ENCODE measurements around the gene TMEM258.
A peak's percentile ranks its signal among the peaks of the same experiment; 100 is the strongest.

TMEM258 gene

DNA sequence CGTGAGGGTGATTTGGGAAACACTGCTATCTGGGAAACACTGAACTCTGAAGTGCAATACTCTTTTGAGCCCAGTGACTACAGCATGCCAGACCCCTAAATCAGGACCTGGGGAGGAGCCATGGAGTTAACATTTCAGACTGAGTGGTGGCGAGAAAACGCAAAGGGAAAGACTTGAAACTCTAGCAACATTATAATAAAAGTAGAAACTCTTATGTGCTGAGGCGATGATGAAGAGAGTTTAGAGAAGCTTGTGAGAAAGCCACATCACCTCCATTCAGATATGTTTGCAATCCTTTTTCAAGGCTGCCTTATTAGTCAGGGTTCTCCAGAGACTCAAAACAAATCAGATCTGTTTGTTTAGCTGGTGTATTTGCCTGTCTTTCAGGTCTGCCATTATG is 2.2 kb upstream of the TMEM258 start:
- DNase-seq, result no peak

DNA sequence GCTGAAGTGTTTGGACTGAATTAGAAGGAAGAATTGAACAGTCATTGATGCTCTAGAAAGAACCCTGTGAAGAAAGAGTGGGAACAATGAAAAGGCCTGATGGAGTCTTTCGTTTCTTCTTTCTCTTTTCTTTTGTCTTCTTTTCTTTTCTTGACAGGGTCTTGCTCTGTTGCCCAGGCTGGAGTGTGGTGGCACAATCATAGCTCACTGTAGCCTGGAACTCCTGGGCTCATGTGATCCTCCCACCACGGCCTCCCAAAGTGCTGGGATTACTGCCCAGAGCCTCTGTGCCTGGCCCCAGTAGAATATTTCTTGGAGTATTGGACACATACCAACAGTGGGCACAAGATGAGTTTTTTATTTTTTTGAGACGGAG is 1.4 kb upstream of the TMEM258 start:
- no peak for DNase-seq

GRCh38 chr11:61793083-61793828 is 857 bp upstream of the TMEM258 start:
- peak in 1 of 2 experiments; percentile 71 for DNase-seq

DNA sequence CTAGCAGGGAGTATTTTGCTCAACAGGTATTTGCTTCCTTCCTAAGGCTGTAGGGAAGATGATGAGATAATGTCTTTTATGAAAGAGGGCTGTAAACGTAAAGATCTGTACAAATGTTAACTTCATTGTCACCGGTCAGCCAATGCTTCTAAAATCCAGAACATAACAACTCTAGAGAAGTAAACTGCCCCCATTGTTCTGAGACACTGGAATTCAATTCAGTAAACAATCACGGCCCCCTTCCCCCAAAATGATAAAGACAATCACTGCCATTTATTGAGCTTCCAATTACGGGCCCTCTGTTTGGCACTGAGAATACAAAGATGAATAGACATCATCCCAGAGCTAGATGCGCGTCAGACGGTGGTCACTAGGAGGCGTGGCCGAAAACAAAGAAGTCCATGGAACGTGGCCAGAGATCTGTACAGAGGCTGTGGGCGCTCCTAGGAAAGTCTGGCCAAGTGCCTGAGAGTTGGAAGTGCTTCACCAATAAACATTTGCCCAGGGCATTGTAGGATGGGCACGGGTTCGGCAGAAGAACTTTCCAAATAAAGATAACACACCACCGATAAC is 576 bp downstream of the TMEM258 start:
- DNase-seq, result peak in 1 of 2 experiments; percentile 23

GRCh38 chr11:61787928-61788491 is 4.4 kb downstream of the TMEM258 start:
- no peak for DNase-seq

DNA sequence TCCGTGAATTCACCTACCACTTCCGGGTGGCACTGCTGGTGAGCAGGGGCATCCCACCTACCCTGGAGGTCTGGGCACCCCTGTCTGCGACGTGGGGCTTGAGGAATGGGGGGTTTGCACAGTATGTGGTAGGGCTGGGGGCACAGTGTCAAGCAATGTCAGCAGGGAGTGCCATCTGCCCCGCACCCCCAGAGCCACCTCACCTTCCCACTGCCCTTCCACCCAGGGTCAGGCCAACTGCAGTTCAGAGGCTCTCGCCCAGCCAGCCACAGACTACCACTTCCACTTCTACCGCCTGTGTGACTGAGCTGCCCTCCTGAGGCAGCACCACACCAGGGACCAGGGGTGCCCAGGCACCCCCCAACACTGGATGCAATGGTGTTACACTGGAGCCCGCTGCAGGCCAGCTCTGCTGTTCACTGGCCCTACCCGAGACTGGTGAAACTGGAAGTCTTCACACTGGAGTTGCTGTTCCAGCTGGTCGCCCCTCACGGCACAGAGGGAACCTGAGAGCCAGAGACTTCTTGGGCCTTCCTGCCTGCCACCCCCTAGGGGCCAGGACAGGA is 6.5 kb downstream of the TMEM258 start:
- DNase-seq, result no peak

GRCh38 chr11:61784506-61784805 is 7.9 kb downstream of the TMEM258 start:
- no peak for DNase-seq

- no peak for DNase-seq
Observed at GRCh38 chr11:61783717-61784505, 8.5 kb downstream of the TMEM258 start.

GRCh38 chr11:61782841-61783240 is 9.6 kb downstream of the TMEM258 start:
- DNase-seq, result no peak

DNA sequence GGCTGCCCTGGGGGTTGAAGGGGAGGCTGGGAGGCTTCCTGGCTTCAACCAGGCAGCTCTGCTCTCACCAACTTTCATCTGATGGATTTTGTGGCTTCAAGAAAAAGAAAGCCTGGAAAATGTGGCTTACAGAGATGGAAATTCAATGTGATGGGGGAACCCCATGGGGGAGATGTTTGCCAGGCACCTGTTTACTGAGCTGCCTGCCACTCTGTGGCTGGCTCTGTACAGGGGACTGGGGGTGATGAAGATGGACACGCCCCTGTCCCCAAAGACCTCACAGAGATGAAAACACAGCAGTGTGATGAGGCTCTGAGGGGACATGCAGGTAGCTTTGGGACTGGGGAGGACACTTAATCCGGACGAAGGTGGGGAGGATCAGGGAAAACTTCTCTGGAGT is 10.1 kb downstream of the TMEM258 start:
- DNase-seq, result no peak

DNA sequence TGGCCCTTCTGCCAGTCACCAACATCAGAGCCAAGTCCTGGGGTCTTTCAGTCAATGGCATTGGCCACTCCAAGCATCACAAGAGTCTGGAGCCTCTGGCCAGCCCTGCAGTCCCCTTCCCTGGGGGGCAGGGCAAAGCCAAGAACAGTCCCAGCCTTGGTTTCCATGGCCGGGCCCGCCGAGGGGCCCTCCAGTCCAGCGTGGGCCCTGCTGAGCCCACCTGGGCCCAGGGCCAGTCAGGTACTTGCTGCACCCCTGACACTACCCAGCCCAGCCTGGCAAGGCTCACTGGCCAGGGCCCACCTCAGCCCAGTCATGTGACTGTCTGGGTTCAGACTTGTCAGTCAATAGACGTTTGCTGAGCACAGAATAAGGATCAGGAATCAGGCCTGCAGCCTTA is 10.8 kb downstream of the TMEM258 start:
- DNase-seq, result no peak

DNA sequence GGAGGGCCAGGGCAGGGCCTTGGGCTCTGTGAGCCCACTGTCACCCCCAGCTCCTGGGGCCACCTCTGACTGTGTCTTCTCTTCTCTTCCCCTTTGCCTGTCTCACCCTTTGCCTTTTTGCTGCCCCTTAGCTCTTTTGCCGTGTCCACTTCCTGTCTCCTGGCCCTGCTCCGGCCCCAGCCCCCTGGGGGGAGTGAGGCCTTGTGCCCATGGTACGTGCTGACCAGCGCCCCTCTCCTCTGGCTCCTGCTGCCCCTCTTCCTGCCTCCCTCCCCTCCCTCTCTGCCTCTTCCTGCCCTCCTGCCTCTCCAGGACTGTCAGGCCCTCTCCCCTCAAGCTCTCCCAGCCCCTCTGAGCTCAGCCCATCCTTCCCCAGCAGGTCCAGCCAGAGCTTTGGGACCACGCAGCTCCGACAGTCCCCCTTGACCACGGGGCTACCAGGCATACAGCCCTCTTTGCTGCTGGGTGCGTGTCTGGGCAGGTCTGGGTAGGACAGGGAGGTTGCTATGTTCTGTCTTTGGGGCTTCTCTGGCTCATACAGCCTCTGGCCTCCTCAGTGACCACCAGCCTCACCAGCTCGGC is 11.7 kb downstream of the TMEM258 start:
- no peak for DNase-seq

DNA sequence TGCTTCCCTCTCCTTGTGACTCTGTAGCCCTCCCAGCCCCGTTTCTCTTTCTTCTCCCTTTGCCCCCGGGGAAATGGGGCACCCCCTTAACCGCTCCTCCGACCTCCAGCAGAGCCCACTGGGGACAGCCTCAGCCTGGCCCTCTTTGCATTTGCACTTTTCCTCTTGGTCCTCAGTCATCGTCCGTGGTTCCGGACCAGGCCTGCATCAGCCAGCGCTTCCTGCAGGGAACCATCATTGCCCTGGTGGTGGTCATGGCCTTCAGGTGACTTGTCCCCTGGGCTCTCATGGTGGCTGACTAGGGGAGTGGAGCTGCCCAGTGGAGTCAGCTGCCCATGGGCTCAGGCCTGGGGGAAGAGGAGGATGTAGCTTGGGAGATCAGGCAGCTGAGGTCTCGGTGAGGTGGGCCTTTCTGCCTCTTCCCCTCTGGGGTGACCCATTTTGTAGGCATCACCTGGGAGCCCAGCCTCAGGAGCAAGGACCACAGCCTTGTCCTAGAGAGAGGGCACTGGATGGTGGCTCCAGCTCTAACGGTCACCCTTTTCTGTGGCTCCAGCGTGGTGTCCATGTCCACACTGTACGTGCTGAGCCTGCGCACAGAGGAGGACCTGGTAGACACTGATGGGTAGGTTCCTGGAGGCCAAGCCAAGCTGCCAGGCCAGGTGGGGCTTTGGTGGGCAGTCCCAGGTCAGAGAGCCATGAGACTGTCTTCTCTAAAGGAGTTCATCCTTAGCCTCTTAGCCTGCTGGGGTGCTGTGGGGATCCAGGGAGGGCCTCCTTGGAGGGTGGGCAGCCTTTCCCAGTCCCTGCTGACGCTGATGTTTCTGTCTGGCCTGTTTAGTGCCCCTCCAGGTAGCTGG is 12.5 kb downstream of the TMEM258 start:
- no peak for DNase-seq

GRCh38 chr11:61778920-61779650 is 13.3 kb downstream of the TMEM258 start:
- DNase-seq, result no peak

- no peak for DNase-seq
Observed at GRCh38 chr11:61778357-61778886, 14.0 kb downstream of the TMEM258 start.

DNA sequence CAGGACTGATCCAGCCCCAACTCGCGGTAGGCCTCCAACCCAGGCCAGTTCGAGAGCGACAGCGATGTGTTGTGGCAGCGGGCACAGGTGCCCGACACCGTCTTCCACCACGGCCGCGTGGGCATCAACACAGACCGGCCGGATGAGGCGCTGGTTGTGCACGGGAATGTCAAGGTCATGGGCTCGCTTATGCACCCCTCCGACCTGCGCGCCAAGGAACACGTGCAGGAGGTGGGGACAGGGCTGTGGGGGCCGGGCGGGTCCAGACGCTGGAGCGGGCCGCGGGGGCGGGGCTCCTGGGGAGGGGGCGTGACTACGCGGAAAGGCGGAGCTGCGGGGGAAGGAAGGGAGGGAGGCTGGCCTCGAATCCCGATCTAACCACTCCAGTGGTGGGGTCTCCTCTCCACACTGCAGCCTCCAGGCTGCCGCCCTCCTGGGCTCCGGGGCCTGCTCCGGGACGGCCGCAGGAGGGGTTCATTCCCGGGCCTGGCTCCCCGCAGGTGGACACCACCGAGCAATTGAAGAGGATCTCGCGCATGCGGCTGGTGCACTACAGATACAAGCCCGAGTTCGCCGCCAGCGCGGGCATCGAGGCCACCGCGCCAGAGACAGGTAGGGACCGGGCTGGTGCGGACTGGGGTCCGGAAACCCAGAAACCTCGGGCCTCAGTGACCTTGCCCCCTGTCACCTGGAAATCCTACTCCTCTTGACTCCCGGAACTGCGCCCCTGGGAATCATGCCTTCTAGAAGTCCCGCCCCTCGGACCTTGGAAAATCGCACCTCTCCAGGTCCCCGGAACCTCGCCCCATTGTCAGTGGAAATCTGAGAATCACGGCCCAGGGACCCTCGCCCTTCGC is 14.9 kb downstream of the TMEM258 start:
- DNase-seq, result no peak

GRCh38 chr11:61776561-61777075 is 15.8 kb downstream of the TMEM258 start:
- no peak for DNase-seq

- no peak for DNase-seq
Observed at GRCh38 chr11:61775606-61776554, 16.5 kb downstream of the TMEM258 start.

DNA sequence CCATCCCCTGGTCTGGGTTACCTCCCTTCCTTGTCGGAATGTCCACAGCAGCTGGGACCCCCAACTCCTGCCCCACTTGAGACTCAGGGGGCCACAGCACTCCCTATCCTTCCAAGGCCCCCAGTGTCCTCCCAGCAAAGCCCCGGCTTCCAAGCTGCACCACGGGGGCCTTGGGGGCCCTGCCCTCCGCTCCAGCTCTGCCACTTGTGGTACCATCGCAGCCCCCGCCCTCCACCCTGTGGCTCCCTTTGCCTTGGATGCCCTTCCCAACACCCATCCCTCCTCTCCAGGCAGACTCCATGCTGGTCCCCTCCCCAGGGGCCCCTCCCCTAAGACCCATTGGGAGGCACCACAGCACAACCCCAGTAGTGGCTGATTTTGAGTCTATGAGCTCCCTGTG is 17.3 kb downstream of the TMEM258 start:
- no peak for DNase-seq

Measured in NCI-H187 (cell line).